Activated T-cell treated with anti-CD3 and anti-CD28 coated beads, Interleukin-2, amount 50 U/mL, for 24 hours (primary cell): ENCODE data around the gene CSTF2T.

Source experiments
- DNase-seq: peaks from one replicate; pipeline ENCODE4 v3.0.0-alpha.2; 2020
- H3K27ac Mint-ChIP-seq: 2 replicates; pipeline ENCODE4 v1.8.0; 2020; ENCODE audit warnings: mild to moderate bottlenecking, mixed read lengths
- H3K27me3 Mint-ChIP-seq: 2 replicates; pipeline ENCODE4 v1.8.0; 2020; ENCODE audit warnings: mixed read lengths
- H3K36me3 Mint-ChIP-seq: 2 replicates; pipeline ENCODE4 v1.8.0; 2020; ENCODE audit warnings: low read depth, mixed read lengths
- H3K4me1 Mint-ChIP-seq: 2 replicates; pipeline ENCODE4 v1.8.0; 2020; ENCODE audit warnings: low read depth, mixed read lengths
- H3K4me3 Mint-ChIP-seq: 2 replicates; pipeline ENCODE4 v1.8.0; 2020; ENCODE audit warnings: mild to moderate bottlenecking, moderate library complexity, mixed read lengths
- H3K9me3 Mint-ChIP-seq: 2 replicates; pipeline ENCODE4 v1.8.0; 2020; ENCODE audit warnings: mixed read lengths

The CSTF2T gene

GRCh38 chr10:51699475-51700227 is at the start of gene CSTF2T:
CSTF2T (minus strand) TSS chr10:51699595; CDS start chr10:51699549, 46 bp downstream.
- Mint-ChIP-seq H3K27ac (peak within 1 kb of the TSS; percentile 100), H3K9me3 (no peaks in the 10 kb centered on the region), H3K27me3 (no peaks in the 10 kb centered on the region), H3K4me3 (peak within 1 kb of the TSS; percentile 98), H3K4me1 (peaks cover 54% of the 10 kb centered on the region), H3K36me3 (peaks cover 48% of the 10 kb centered on the region)
- peak; percentile 92 for DNase-seq

- no peak for DNase-seq
- Mint-ChIP-seq H3K27me3 (no peaks in the 10 kb centered on the region), H3K4me3 (no peak overlapping the region), H3K36me3 (no peaks in the 10 kb centered on the region), H3K4me1 (no peaks in the 10 kb centered on the region), H3K27ac (no peak overlapping the region), H3K9me3 (no peaks in the 10 kb centered on the region)
Measured at GRCh38 chr10:51748959-51749358, 49.6 kb upstream of the CSTF2T start.

GRCh38 chr10:51747216-51747615 is 47.8 kb upstream of the CSTF2T start:
- Mint-ChIP-seq H3K27me3 (no peaks in the 10 kb centered on the region), H3K9me3 (no peaks in the 10 kb centered on the region), H3K36me3 (no peaks in the 10 kb centered on the region), H3K4me3 (no peak overlapping the region), H3K27ac (no peak overlapping the region), H3K4me1 (no peaks in the 10 kb centered on the region)
- DNase-seq = no peak

DNA sequence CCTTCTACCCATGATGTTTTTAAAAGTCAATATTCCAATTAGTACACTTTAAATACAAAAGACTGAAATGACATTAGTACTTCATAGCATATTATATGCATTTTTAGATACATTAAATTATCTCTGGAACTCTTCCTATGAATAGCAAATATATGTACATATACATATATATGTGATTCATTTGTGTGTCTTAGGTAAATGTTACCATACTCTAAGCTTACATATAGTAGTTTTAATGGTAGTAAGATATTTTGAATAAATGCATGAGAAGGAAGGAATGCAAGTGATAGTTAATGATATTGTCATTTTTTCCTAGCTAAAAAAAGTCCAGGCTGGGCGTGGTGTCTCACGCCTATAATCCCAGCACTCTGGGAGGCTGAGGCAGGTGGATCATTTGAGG is 46.0 kb upstream of the CSTF2T start:
- Mint-ChIP-seq H3K4me1 (no peaks in the 10 kb centered on the region), H3K4me3 (no peak overlapping the region), H3K36me3 (no peaks in the 10 kb centered on the region), H3K27me3 (no peaks in the 10 kb centered on the region), H3K27ac (no peak overlapping the region), H3K9me3 (no peaks in the 10 kb centered on the region)
- DNase-seq = no peak

DNA sequence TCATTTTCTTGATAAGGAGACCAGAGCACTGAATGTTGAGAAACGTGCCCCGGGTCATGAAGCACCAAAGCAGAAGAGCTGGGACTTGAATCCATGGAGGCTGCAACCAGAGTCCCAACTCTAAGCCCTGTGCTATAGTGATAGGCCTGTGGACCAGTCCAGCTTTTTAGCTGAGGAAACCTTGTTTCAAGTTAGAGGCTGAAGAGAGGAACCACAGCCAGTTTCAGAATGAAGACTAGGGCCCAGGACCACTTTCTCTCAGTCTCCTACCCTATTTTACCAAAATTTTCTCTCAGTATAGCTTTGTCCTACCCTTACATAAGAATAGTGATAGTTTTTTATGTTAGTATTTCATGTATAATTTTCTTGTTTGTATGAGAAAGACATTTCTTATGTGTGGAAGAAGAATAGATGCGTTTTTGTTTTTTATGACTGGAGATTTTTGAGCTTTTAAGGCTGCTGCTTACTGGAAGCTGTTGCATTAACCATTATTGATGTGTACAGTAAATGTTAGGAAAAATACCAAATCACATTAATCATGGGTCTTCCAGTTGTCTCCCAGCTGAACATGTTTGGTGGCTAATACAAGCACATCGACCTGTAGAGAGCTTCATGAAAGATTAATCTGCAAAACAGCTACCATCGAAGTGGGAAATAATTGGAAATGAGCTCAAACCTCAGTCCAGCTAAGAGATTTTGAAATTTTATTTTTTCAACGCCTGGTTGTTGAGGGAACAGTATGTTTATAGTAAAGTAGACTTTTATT is 45.0 kb upstream of the CSTF2T start:
- Mint-ChIP-seq H3K27ac (no peak overlapping the region), H3K4me1 (no peaks in the 10 kb centered on the region), H3K36me3 (no peaks in the 10 kb centered on the region), H3K4me3 (no peak overlapping the region), H3K9me3 (no peaks in the 10 kb centered on the region), H3K27me3 (no peaks in the 10 kb centered on the region)
- DNase-seq = no peak

DNA sequence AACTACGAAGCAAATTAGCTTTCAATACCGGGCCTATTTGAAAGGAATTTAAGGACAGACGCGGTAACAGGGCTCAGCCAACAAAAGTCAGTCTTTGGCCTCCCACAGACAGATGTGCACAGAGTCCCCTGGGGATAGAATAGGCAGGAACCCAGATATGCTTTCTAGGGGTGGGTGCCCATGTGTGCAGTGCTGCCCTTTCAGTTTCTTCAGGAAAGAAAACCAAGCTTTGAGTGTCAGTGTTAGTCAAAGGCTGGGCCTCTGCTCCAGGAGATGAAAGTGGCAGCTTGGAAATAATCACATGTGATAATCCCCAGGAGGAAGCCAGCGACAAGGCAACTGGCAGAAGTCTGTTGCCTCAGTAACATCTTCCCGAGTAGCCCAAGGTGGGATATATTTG is 43.8 kb upstream of the CSTF2T start:
- Mint-ChIP-seq H3K4me1 (no peaks in the 10 kb centered on the region), H3K27ac (no peak overlapping the region), H3K4me3 (no peak overlapping the region), H3K36me3 (no peaks in the 10 kb centered on the region), H3K9me3 (no peaks in the 10 kb centered on the region), H3K27me3 (peaks cover 1% of the 10 kb centered on the region)
- no peak for DNase-seq

DNA sequence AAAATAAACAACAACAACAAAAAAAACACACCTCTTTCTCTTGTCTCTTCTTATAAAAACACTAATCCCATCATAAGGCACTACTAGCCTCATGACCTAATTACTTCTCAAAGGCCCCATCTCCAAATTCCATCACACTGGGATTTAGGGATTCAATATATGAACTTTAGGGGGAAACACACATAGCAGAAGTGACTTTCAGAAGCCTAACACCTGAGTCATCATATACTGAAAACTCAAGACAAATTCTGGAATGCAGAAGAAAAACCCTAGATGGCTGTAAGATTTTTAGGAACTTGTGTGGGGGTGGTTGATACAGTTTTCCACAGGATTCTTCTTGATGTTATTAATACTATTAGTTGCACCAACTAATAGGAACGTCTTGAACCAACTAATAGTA is 33.7 kb upstream of the CSTF2T start:
- Mint-ChIP-seq H3K27me3 (peaks cover 1% of the 10 kb centered on the region), H3K4me3 (no peak overlapping the region), H3K27ac (no peak overlapping the region), H3K36me3 (no peaks in the 10 kb centered on the region), H3K4me1 (no peaks in the 10 kb centered on the region), H3K9me3 (no peaks in the 10 kb centered on the region)
- DNase-seq = no peak

GRCh38 chr10:51729822-51730555 is 30.6 kb upstream of the CSTF2T start:
- Mint-ChIP-seq H3K36me3 (no peaks in the 10 kb centered on the region), H3K4me3 (no peak overlapping the region), H3K27me3 (no peaks in the 10 kb centered on the region), H3K4me1 (no peaks in the 10 kb centered on the region), H3K9me3 (no peaks in the 10 kb centered on the region), H3K27ac (no peak overlapping the region)
- no peak for DNase-seq

DNA sequence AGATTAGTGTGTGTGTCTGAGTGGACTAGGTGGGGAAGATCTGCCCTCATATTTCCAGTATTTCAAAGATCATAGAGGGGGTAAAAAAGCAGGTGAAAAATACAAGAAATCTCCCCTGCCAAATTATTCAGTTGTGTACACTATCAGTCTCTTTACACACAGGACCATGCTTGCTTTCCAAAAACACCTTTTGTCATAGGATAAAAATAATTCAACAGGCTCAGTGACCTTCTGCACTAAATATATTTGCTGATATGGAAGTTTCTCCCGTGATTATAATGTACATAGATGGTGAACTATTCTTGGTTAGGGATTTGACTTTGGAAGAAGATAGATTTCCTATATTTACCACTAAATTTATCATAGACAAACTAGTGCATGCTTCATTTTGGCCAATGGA is 24.6 kb upstream of the CSTF2T start:
- no peak overlapping the region for H3K4me3 Mint-ChIP-seq
- no peak for DNase-seq
- no peaks in the 10 kb centered on the region for H3K36me3 Mint-ChIP-seq
- no peaks in the 10 kb centered on the region for H3K9me3 Mint-ChIP-seq
- no peaks in the 10 kb centered on the region for H3K4me1 Mint-ChIP-seq
- H3K27ac Mint-ChIP-seq = no peak overlapping the region
- peaks cover 3% of the 10 kb centered on the region for H3K27me3 Mint-ChIP-seq

- DNase-seq = no peak
Measured at GRCh38 chr10:51718804-51719291, 19.5 kb upstream of the CSTF2T start.

GRCh38 chr10:51716981-51717380 is 17.6 kb upstream of the CSTF2T start:
- no peak for DNase-seq
- no peaks in the 10 kb centered on the region for H3K4me1 Mint-ChIP-seq
- H3K36me3 Mint-ChIP-seq = no peaks in the 10 kb centered on the region
- H3K27ac Mint-ChIP-seq = no peak overlapping the region
- peaks cover 16% of the 10 kb centered on the region for H3K27me3 Mint-ChIP-seq
- no peak overlapping the region for H3K4me3 Mint-ChIP-seq
- H3K9me3 Mint-ChIP-seq = no peaks in the 10 kb centered on the region

More at GRCh38 chr10:51718804-51719291, 19.5 kb upstream of the CSTF2T start:
- Mint-ChIP-seq H3K27me3 (peaks cover 16% of the 10 kb centered on the region), H3K4me1 (no peaks in the 10 kb centered on the region), H3K27ac (no peak overlapping the region), H3K4me3 (no peak overlapping the region), H3K9me3 (no peaks in the 10 kb centered on the region), H3K36me3 (no peaks in the 10 kb centered on the region)

- H3K27ac Mint-ChIP-seq = no peak overlapping the region
Measured at GRCh38 chr10:51711519-51711891, 12.1 kb upstream of the CSTF2T start.

DNA sequence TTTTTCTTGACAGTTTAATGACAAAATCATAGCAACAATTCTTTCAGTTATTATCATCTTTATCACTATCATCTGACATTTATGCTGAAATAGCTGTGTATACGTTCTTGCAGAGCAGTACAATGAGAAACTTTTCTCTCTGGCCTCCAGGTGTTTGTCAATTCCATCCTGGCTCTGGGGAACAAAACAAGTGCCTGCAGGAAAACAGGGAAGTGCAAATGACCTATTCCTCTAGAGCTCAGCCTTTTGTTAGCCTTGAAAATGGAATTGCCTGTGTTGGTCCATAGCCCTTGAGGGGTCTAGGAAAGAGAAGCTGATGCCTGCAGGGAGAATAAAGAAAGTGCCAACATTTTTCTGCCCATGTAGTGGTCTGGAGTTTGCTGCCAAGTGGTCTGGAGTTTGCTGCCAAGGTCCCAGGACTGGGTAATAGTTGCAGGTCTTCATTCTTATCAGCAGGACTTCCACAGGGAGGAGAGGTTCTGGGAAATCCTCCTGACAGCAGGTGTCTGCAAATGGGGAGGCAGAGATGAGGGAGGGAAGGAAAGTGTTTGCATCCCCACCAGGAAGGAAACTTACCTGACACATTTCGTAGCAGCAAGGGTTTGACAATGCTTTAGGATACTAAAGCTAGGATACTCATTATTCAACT is 10.1 kb upstream of the CSTF2T start:
- no peaks in the 10 kb centered on the region for H3K9me3 Mint-ChIP-seq
- no peaks in the 10 kb centered on the region for H3K27me3 Mint-ChIP-seq
- no peak overlapping the region for H3K4me3 Mint-ChIP-seq
- peaks cover 37% of the 10 kb centered on the region for H3K4me1 Mint-ChIP-seq
- no peaks in the 10 kb centered on the region for H3K36me3 Mint-ChIP-seq
- DNase-seq = no peak
- H3K27ac Mint-ChIP-seq = no peak overlapping the region

More at GRCh38 chr10:51711519-51711891, 12.1 kb upstream of the CSTF2T start:
- peaks cover 37% of the 10 kb centered on the region for H3K4me1 Mint-ChIP-seq
- no peaks in the 10 kb centered on the region for H3K9me3 Mint-ChIP-seq
- peaks cover 7% of the 10 kb centered on the region for H3K27me3 Mint-ChIP-seq
- no peak overlapping the region for H3K4me3 Mint-ChIP-seq
- no peak for DNase-seq
- H3K36me3 Mint-ChIP-seq = no peaks in the 10 kb centered on the region

DNA sequence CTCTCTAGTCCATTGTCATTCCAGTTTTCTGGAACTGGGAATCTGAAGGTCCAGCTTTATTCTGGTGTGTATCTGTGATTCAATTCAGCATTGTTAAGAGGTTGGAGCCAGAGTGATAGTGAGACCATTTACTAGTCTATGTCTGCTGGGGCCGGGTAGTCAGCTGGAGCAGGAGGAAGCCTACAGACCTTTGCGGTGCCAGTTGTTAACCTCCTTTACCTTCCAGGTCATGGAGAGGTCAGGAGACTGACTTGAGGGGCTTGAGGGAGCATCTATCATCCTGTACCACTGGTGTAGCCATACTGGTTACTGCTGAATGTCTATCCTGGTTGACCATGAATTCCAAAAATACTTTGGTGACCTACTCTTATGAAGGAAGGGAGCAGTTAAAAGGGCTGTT is 9.2 kb upstream of the CSTF2T start:
- Mint-ChIP-seq H3K27me3 (no peaks in the 10 kb centered on the region), H3K27ac (peak overlapping the region; percentile 68), H3K36me3 (no peaks in the 10 kb centered on the region), H3K4me3 (no peak overlapping the region), H3K9me3 (no peaks in the 10 kb centered on the region), H3K4me1 (peaks cover 37% of the 10 kb centered on the region)
- no peak for DNase-seq
